GM20431 (cell line): ENCODE measurements around the gene GPC4.

Experiments used
- in situ Hi-C: fragments of 300-500 bp; cut with MseI, MboI; formaldehyde crosslinking; loops from one replicate; pipeline ENCODE4 v1.15.0; 2020; ENCODE audit warnings: low sequenced_read_pairs; ENCODE audit not compliant: unreplicated experiment

The GPC4 gene

DNA sequence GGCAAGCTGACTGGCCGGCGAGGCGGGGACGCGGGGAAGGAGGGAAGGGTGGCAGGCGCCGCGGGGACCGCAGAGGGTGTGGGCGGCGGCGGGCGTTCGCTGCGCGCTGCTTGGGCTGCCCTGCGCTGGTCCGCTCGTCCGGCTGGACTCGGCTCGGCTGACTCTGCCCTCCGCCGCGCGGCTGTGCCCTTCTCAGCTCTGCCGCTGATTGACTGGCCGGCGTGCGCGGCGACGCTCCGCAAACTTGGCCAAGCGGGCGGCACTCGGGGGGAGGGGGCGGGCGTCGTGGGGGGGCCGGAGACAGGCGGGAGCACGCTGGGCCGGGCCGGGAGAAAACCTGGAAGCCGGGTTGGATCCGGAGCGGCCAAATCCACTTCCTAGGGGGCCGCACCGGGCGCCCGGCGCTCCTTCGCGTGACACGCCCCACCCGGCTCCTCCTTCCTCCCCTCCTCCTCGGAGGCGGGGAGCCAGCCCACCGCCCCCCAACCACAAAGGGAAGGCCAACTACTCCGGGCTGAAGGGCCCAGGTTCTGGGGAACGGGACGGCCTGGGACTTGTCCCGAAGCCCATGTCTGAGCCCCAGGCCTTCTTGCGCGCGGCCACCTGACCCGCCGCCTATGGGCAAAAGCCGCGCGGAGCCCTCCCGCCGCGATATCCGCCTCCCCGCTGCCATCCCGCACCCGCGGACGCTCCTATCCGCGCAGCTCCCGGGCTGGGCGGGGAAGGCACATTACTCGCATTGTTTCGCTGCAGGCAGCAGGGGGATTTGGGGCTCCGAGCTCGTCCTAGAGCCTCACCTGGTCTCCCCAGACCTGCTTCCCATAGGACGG is at the start of gene GPC4:
TSS of gene GPC4 (minus strand) at position 214 of the 830 bp plus-strand sequence. CDS start 524 bp downstream, outside the sequence.
- in situ Hi-C loops: no loop called here

DNA sequence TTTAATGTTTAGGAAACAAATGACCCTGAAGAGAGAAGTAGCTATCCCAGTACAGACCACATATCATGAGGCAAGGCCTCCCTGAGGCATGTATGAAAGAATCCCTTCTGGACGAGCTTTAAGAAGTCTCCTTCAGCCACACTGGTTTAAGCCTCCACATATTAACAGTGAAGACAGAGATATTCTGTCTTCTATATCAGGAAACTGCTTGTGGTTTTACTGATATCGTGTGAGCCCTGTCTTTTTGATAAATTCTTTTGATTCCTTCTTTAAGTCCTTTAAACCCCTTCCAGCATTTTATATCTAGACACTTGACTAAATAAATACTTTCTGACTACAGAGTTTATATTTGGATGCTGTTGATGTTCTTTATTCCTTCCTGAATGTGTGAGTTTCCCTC is 45.9 kb upstream of the GPC4 start:
- in situ Hi-C loops: no loop called here

DNA sequence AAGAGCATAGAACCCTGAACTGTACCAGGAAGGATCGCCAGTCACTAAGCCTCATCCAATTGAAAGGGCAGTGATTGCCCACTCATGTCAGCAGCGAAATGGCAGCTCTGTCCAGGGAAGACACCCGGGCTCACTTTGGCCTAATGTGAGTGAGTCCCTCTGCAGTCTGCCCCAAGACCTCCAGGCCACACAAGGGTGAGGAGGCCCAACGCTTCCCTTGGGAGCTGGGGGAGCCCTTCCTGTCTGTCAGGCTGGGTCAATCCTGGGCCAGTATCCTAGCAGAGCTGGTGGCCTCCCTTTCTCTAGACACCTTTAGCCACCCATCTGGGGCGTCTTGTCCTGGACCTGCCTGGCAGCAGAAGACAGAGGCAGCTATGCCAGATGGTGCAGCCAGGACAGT is 39.6 kb upstream of the GPC4 start:
- in situ Hi-C loops: no loop called here

DNA sequence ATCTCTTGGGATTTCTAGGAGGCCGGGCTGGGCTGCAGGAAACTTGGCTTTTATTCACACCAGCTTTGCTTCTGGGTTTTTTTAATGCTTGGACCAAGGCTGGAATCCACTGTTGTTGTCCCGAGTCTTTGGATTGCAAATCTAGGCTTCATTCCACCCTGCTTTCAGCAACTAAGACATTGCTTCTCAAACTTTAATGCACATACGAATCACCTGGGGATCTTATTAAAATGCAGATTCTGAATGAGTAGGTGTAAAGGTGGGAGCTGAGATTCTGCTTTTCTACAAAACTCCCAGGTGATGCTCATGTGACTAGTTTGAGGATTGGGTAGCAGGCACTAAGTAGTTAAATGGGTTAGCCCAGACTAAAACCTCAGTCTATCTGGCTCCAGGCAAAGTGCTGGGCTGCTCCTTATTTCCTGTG is 39.2 kb upstream of the GPC4 start:
- in situ Hi-C loops: no loop called here

DNA sequence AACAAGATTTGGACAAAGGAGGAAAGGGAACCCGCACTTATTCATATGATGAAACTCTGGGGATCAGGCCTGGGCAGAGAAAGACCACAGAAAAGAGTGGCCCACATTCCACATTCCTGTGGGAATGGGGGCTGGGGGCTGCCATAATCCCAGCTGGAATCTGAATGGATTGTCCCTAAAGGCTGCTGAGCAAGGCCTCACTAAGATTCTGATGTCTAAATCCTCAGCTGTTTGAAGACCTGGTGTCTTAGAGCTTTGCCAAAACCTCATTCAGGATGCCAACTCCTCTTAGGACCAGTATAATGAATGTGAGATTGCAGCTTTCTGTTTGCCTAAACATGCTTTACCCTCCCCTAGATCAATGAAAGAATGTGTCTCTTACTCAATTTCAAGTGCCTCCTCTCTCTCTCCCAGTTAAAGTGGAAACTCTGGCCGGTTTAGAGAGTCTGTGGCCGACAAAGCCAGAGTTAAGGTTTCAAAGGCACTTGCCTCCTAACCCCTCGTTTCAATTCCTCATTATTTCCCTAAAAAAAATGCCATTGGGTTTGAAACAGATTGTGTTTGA is 33.3 kb upstream of the GPC4 start:
- in situ Hi-C loops: no loop called here

DNA sequence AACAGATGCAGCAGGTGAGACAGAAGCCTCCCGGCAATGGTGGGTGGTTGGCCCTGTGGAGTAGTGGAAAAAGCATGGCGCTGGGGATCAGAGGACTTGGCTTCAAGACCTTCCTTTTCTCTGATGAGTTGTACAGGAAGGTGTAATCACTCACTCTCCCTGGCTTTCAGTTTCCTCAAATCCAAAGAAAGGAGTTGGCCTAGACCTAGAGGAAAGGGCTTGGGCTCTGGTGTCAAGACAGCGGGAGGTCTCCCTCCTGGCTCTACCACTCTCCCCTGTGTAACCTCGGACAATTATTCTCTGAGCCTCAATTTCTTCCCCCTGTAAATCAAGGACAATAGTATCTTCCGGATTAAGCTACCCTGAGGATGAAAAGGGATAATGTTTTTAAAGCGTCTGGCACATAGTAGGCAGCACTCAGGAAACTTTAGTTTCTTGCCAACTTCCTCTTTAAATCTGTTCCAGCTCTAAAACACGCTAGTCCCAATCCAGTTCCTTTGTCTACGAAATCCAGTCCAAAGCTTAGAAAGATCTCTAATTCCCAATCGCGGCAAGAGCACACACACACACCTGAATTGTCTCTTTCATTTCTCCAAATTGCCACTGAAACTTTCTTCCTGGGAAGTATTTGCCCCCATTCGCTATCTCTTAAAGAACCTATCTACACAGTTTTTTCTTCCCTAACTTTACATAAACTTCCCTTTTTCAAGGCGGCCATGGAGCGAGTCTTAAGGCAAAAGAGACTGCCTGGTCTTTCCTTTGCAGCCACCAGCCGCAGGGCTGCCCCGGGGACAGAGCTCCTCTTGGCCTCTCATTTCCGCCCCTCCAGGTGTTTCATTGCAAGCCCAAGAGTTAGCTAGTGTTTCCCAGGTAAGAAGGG is 29.9 kb upstream of the GPC4 start:
- in situ Hi-C loops: no loop called here

DNA sequence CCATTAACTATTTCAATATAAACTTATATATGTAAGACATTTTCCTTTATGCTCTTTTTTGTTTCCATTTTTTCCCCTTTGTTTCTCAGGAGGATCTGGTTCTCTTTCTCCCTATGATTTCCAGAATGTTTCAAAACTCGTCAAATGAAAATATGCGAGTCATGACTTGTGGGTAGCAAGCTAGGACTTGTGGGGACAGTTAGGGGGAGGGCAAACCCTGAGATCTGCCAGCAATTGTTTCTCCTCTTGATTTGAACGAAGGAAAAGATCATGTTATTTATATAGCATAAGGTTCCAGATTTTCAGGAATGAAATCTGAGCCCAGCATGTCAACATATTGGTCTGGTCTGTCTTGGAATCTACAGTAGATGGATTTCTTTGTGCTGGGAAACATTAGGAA is 28.9 kb upstream of the GPC4 start:
- in situ Hi-C loops: no loop called here

DNA sequence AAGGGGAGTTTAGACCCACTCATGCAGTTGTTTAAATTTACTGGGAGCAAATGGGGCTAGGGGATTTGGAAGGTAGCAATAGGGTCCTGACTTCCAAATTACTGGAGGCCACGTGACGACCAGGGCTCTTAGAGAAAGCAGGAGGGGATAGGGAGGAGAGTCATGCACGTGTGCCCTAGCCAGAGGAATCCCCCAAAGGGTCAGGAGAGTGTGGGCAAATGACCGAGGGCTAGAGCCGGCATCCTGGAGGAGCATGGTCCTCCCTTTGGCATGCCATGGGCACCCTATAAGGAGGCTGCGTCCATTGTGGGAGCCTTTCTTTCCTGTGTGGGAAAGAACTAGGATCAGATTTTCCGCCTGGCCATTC is 25.5 kb upstream of the GPC4 start:
- in situ Hi-C loops: no loop called here

DNA sequence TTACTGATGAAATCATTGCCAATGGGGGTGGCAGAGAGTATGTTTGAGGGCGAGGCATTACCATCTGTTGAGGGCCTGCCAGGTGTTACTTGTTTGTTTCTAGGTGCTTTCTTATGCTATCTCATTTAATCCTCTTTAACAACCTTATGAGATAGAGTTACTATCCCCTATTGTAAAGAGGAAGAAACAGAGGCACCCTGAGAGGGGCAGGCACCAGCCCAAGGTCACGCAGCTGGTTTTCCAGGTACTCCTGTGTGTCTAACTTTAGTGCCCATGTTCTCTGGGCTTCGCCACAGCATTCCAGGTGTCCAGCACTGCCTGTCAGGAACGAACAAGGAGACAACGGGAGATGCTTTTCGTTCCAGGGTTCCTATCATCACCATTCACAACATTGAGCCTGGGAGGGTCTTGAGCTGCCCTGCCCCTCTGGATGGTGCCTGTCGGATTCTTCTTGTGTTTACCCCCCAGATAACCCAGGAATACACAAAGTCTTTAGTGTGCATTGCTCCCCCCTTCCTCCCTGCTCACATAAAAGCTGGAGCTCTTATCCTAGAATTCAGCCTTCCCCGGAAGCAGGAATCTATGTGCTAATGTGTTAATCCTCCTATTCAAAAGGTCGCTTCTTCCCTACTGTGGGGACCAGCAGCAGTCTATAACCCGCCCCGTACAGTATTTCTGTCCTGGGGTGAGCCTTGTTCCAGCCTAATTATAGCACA is 24.9 kb upstream of the GPC4 start:
- in situ Hi-C loops: no loop called here

DNA sequence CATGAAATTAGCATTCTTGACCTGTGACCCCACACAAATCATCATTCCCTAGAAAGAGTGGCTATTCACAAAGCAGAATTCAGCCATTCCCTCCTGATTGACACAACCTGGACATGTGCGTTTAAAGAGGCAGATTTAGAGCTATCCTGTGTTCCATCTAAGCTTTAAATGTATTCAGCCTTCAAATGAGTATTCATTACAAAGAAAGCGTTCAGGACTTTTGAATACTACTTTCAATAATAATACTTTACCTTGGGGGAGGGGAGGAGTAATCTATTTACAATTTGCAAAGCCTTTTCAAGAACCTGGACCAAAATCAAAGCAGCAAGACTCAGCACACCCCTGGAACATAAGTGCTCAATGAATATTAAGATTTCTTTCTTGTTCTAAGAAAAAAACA is 22.5 kb upstream of the GPC4 start:
- in situ Hi-C loops: no loop called here

DNA sequence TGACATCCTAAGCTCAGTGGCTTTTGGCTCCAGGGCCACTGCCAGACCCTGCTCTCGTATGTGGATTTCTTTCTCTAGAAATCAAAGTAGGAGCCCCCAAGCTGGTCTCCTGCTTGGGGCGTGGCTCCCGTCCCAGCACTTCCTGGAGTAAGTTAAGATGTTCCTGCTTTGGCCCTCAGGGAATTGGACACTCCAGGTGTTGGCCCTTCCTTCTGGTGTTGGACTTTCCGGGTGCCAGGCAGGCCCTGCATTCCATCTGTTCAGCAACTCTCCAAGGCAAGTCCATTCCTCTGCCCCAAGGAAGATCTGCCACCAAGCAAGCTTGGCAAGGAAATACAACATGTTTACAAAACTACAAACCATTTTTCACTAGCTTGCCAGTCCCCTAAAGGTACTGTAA is 22.1 kb upstream of the GPC4 start:
- in situ Hi-C loops: no loop called here

DNA sequence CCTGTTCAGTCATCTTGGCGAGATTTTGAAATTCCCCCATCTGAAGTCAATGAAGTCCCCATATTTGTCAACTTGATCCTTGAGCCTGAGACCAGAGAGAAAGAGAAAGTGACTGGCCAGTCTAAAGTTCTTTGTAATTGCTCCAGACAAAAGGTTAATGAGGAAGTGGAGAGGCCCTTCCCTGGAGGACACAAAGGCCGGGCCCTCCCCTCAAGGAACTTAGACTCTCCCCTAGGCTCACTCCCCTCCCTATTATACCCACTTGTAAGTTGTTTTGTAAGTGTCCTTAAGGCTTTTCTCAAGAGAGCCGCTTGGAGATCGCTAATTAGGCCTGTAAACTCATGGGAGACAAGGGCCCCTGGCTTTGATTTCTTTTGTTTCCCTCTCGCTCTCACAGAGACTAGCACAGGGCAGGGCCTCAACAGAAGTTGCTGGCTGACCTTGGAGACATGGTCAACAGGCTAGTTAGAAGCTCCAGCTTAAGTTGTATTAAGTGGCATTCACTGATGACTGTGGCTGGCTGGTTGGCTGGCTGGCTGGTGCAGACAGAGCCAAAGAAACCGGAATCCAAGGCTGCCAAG is 20.3 kb upstream of the GPC4 start:
- in situ Hi-C loops: no loop called here

DNA sequence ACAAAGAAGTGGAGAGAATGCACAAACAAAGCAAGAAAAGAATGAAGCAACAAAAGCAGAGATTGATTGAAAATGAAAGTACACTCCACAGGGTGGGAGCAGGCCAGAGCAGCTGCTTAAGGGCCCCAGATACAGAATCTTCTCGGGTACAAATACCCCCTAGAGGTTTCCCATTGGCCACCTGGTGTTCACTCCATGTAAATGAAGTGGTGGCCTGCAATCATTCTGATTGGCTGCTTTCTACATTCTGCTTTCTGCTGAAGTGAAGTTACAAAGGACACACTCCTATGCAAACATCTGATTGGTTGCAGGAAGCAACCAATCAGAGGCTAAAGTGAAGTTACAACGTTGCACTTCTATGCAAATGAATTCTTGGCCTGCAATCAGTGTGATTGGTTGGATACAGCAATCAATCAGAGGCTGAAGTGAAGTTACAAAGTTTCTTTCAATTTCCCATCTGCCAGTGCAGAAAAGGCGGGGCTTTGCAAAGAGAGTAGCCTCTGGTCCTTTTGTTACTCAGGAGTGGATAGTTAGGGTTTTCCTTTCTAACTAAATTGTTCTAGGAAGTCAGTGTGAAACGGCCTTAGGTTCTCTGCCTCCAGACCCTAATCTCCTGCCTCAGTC is 19.0 kb upstream of the GPC4 start:
- in situ Hi-C loops: no loop called here

DNA sequence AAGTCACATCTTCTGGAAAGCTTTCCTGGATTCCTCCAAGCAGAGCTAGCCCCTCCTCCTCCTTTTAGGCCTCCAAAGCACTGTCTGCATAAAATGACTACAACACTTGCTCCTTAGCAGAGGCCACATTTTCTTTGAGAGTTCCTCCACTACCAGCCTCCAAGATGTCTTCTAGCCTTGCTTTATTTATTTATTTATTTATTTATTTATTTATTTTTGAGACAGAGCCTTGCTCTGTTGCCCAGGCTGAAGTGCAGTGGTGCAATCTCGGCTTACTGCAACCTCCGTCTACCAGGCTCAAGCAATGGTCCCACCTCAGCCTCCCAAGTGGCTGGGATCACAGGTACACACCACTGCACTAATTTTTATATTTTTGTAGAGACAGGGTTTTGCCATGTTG is 4.6 kb upstream of the GPC4 start:
- in situ Hi-C loops: no loop called here

DNA sequence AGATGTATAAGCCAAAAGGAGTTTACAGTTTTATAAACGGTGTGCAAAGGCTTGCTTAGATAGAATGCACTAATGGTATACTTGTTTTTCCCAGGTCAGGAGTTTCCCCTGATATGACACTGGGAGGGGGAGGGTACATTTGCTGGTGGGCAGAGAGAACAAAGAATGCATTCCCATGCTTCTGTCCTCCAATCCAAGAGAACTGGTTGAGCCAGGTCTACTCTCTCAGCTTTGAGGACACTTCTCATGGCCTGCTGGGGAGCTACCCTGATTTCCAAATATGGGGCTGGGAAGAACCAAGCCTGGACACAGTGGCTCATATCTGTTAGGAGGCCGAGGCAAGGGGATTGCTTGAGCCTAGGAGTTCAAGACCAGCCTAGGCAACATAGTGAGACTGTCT is 3.3 kb upstream of the GPC4 start:
- in situ Hi-C loops: no loop called here

DNA sequence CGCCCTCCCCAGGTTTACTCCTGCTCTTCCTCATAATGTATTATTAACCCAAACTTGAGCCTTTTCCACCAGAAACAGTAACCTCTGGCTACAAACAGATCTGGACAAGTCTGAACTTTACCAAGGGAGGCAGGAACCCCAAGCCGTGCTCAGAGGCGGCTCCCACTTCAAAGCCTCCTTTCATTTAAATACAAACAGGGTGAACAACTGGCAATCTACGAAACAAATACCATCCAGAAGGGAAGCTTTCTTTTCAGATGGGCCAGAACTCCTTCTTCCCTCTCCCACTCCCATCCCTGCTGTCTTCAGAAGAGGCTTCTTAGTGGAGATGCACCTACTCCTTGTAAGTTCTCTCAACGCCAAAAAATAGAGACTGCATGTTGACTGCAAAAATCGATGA is 2.1 kb upstream of the GPC4 start:
- in situ Hi-C loops: no loop called here

DNA sequence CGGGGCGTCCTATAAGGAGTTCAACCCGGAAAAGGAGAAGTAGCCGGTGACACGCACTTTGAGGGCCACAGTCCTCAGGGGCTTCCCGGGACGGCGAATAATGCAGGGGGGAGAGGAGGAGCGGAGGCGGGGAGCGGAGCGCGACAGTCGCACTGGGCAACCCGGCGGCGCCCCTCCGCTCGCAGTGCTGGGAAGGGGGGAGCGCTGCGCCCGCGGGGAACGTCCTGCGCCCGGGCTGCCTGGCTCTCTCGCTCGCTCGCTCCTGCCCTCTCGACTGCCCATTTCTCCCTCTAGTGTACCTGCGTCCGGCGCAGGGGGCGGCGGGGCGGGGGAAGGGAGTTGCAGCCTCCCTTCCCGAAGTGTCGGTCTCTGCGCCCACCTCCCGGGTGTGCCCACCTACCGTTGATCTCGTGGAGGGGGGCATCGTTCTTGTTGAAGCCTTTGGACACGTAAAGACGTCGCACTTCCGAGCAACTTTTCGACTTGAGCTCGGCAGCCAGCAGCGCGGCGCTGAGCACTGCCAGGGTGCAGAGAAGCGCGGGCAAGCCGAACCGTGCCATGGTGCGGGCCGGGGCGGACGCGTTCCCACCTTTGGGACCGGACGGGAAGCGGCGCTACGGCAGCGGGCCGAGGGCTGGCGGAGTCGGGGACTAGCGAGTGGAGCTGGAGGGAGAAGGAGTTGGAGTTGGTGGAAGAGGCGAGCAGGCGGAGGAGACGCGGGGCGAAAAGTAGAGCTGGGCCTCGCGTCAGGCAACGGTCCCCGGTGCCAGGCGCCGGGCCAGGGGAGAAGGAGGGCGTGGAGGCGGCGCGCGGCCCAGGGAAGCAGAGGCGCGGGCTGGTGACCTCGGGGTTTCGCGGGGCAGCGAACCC is 648 bp downstream of the GPC4 start:
- in situ Hi-C loops: no loop called here

DNA sequence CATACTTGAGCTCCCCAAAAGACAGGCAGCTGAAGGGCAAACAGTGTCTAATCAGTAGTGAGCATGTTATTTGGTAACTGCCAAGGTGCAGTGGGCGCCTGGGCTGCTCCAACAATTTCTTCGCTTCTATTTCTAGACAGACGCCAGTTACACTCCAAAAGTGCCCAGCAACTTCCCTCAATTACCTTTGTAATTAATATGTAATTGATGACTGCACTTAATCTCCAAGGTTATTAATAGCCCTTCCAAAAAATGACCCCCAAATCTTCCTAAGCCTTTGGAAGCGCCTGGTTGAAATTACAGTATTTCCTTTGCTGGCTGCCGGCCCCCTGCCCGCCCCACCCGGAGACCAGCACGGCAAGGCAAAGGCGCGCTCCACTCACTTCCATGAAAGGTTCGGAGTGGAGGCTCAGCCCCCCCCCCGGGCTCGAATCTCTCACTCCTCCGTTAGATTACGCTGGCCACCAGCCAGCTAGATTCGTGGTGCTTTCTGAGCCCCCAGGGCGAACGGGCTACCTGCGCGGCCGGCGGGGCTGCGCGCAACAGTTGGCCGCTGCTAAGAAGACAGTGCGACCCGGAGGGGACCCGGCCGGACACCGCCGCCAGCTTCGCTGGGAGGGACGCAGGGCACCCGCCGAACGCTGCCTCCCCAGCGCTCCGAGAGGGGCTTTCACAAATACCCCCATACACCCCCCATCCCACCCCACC is 1.9 kb downstream of the GPC4 start:
- in situ Hi-C loops: no loop called here
